ENCODE results near the gene SULT2B1. TPM values are rescaled to one million over a fixed set of nuclear protein-coding genes. Genes with fewer than 3 reads are reported as not detected.

The SULT2B1 gene
- total RNA-seq, 1 donor from 2014 or later: not detected

GRCh38 chr19:48541813-48542212, 10.2 kb upstream of the SULT2B1 start:
- DNase-seq (ENCODE audit: low read depth): no peak
- H3K4me3 ChIP-seq (ENCODE audit: low read depth, low read length): no peak overlapping the region
- TF ChIP-seq CTCF (conservative IDR thresholded peaks at IDR 0.05; ENCODE audit: low read depth, low read length): no peak

- no peak for DNase-seq (ENCODE audit: low read depth)
- no peak overlapping the region for H3K4me3 ChIP-seq (ENCODE audit: low read depth, low read length)
- no peak for TF ChIP-seq CTCF (conservative IDR thresholded peaks at IDR 0.05; ENCODE audit: low read depth, low read length)
These were observed 8.8 kb upstream of the SULT2B1 start for GRCh38 chr19:48543121-48543710.

GRCh38 chr19:48544856-48545750, 6.9 kb upstream of the SULT2B1 start:
- no peak for TF ChIP-seq CTCF (conservative IDR thresholded peaks at IDR 0.05; ENCODE audit: low read depth, low read length)
- H3K4me3 ChIP-seq (ENCODE audit: low read depth, low read length): no peak overlapping the region
- DNase-seq (ENCODE audit: low read depth): no peak

- no peak for TF ChIP-seq CTCF (conservative IDR thresholded peaks at IDR 0.05; ENCODE audit: low read depth, low read length)
- H3K4me3 ChIP-seq (ENCODE audit: low read depth, low read length): no peak overlapping the region
These were observed 4.2 kb upstream of the SULT2B1 start for GRCh38 chr19:48547722-48548121.

GRCh38 chr19:48548253-48548911, 3.6 kb upstream of the SULT2B1 start:
- no peak for TF ChIP-seq CTCF (conservative IDR thresholded peaks at IDR 0.05; ENCODE audit: low read depth, low read length)
- DNase-seq (ENCODE audit: low read depth): no peak
- H3K4me3 ChIP-seq (ENCODE audit: low read depth, low read length): no peak overlapping the region

More at GRCh38 chr19:48547722-48548121, 4.2 kb upstream of the SULT2B1 start:
- no peak for DNase-seq (ENCODE audit: low read depth)

GRCh38 chr19:48549380-48549779, 2.6 kb upstream of the SULT2B1 start:
- no peak for DNase-seq (ENCODE audit: low read depth)
- no peak for TF ChIP-seq CTCF (conservative IDR thresholded peaks at IDR 0.05; ENCODE audit: low read depth, low read length)
- H3K4me3 ChIP-seq (ENCODE audit: low read depth, low read length): no peak overlapping the region
